Renal cortex interstitium (tissue), 11 donors: ENCODE data around the gene DLG5. TPM values are rescaled to one million over a fixed set of nuclear protein-coding genes. Genes with fewer than 3 reads are reported as not detected.

Source experiments
- DNase-seq, 11 donors: peaks; one replicate each; pipeline ENCODE4 v3.0.0-alpha.2; 2013; ENCODE audit warnings: low read depth in 9 of 11, low spot score in 4 of 11; ENCODE audit errors: extremely low read depth in 1 of 11
- polyA plus RNA-seq, 3 donors: library from polyadenylated mRNA; unstranded; fragments of 120-200 nt; gene quantifications; one replicate each; pipeline ENCODE4 v1.2.1, GENCODE V29; 2013; ENCODE audit not compliant: insufficient read length in 3 of 3

The DLG5 gene
- polyA plus RNA-seq, 3 donors: 40.1 to 51.3 (median 50.5) TPM

GRCh38 chr10:77922566-77923179, 3.9 kb downstream of the DLG5 start:
- no peak for DNase-seq

GRCh38 chr10:77922055-77922454, 4.5 kb downstream of the DLG5 start:
- DNase-seq: no peak

GRCh38 chr10:77921395-77921794, 5.2 kb downstream of the DLG5 start:
- DNase-seq: no peak

GRCh38 chr10:77920495-77920894, 6.1 kb downstream of the DLG5 start:
- DNase-seq: no peak

- DNase-seq: no peak
Observed at GRCh38 chr10:77919713-77920108, 6.8 kb downstream of the DLG5 start.

GRCh38 chr10:77915319-77916105, 11.0 kb downstream of the DLG5 start:
- DNase-seq: no peak

- DNase-seq: no peak
Observed at GRCh38 chr10:77913090-77913489, 13.5 kb downstream of the DLG5 start.

- no peak for DNase-seq
Observed at GRCh38 chr10:77912576-77912975, 14.0 kb downstream of the DLG5 start.

GRCh38 chr10:77911535-77912123, 14.9 kb downstream of the DLG5 start:
- no peak for DNase-seq

GRCh38 chr10:77910524-77911145, 15.9 kb downstream of the DLG5 start:
- DNase-seq: no peak

- no peak for DNase-seq
Observed at GRCh38 chr10:77909749-77910375, 16.7 kb downstream of the DLG5 start.

GRCh38 chr10:77909021-77909748, 17.4 kb downstream of the DLG5 start:
- no peak for DNase-seq

- DNase-seq: no peak
Observed at GRCh38 chr10:77907900-77908717, 18.4 kb downstream of the DLG5 start.

- DNase-seq: no peak
Observed at GRCh38 chr10:77907462-77907861, 19.1 kb downstream of the DLG5 start.

GRCh38 chr10:77906951-77907421, 19.6 kb downstream of the DLG5 start:
- no peak for DNase-seq

- DNase-seq: no peak
Observed at GRCh38 chr10:77905781-77906180, 20.8 kb downstream of the DLG5 start.

- DNase-seq: no peak
Observed at GRCh38 chr10:77905086-77905748, 21.3 kb downstream of the DLG5 start.
